PC-9 (cell line): ENCODE measurements around the gene APLF.

Experiments used
- CTCF ChIP-seq: fragments of 200-600 bp; sonication (generic); conservative IDR thresholded peaks from 2 replicates; pipeline ENCODE4 v1.6.1; 2017; ENCODE audit warnings: mixed run types, antibody characterized with exemption, mild to moderate bottlenecking, moderate library complexity
- EZH2 ChIP-seq: fragments of 200-600 bp; sonication (generic); IDR thresholded peaks from 2 replicates; pipeline ENCODE4 v1.8.0; 2017; ENCODE audit warnings: antibody characterized with exemption, low read depth

GRCh38 chr2:68558576-68558975 is 91.2 kb downstream of the APLF start:
- TF ChIP-seq CTCF (no peak), EZH2 (no peak)
